Skin epidermis (tissue), 12 donors: ENCODE data around the gene RCOR2.

ENCODE experiments used
- H3K27ac ChIP-seq, 21 experiments: fragments of 200-600 bp; sonication (generic) in 11 of 21; one replicate each; pipeline ENCODE4 v1.5.0; 2020; ENCODE audit warnings: mild to moderate bottlenecking in 3 of 21, inconsistent platforms in 2 of 21, moderate library complexity in 2 of 21
- H3K4me3 ChIP-seq, 7 experiments: fragments of 200-600 bp; sonication (generic) in 2 of 7; one replicate each; pipeline ENCODE4 v1.5.0; 2020; ENCODE audit warnings: inconsistent platforms in 2 of 7, mild to moderate bottlenecking in 2 of 7, moderate library complexity in 1 of 7

RCOR2 gene

DNA sequence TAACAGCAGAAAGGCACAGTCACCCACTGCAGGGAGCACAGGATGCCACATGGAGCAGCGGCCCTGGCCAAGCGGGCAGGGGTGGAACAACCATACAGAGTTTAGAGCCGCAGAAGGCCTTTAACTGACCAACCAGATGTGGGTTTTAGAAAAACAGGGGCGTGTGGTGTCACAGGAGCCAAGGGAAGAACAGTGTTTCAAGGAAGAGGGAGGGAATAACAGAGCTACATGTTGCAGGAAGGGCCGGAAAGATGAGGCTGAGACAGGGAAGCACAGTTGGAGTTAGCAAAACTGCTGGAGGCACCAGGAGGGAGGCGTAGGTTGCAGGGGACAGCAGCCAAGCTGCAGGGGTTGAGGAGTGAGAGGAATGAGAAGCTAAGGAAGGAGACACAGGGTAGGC, 14.1 kb upstream of the RCOR2 start:
- Histone ChIP-seq H3K27ac (no peak overlapping the region), H3K4me3 (no peak overlapping the region)

DNA sequence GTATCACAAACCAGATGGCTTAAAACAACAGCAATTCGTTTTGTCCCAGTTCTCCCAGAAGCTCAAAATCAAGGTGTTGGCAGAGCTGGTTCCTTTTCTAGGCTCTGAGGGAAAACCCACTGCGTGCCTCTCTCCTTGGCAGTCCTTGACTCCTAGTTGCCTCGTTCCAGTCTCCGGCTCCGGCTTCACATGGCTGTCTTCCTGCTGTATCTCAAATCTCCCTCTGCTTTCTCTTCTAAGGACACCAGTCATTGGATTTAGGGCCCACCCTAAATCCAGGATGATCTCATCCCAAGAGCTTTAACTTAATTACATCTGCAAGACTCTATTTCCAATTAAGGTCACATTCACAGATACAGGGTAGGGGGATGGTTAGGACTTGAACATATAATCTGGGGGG, 12.7 kb upstream of the RCOR2 start:
- no peak overlapping the region for H3K4me3 ChIP-seq
- no peak overlapping the region for H3K27ac ChIP-seq

DNA sequence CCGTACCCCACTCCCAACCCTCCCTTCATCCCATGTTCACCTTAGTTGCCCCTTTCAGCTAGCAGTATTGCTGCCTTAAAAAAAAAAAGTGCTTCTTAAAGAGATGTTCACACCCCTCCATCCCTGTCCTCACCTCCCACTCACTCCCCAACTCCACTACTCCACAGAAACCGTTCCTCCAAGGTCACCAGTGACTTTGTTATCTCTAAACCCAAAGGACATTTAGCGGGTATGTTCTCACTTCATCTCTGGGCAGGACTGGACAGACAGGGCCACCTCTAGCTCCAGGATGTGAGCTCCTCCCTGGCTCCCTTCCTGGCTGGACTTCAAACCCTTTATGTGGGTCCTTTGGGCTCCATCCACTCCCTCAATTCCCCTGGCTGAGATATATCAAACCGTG, 6.4 kb upstream of the RCOR2 start:
- Histone ChIP-seq H3K27ac (no peak overlapping the region), H3K4me3 (no peak overlapping the region)

DNA sequence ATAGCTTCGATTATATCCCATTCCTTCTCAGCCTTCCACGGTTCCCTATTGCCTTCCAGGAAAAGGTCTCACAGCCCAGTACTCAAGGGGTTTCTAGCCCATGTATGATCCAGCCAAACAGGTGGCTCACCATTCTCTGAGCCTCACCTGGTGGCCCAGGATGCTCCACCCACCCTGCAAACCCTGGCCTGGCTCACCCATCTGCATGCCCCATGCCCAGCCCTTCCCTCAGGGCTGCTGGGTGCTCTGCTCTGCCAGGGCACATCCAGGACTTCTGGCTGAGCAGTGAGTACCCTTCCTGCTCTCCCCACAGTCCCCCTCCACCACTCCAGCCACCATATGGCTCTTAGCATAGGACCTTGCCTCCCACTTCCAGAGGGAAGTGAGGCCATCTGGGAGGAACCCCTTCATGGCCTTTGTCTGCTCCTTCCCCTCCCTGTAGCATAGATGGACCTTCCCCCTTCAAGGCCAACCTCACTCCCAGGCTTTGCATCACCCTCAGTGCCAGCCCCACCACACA, 5.8 kb upstream of the RCOR2 start:
- H3K4me3 ChIP-seq, result no peak overlapping the region
- no peak overlapping the region for H3K27ac ChIP-seq

DNA sequence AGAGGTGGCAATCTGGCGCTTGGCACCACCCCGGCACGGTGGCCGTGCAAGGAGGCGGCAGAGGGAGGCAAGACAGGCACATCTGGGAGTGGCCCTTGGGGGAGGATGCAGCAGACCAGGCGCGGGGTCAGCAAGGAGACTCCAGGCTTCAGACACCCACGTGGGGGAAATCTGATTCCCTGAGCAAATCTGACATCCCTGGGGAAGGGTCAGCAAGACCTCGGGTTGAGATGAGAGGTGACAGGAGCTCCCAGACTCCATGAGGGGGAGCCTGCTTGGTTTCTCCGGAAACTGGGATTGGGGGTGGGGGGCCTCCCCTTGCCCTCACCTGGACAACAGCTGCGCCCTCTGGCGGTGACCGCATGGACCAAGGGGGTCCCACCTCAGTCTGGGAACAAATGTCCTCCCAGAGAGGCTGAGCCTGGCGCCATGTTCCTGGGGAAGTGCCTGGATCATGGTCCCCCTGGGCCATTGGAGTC, 4.0 kb upstream of the RCOR2 start:
- no peak overlapping the region for H3K4me3 ChIP-seq
- no peak overlapping the region for H3K27ac ChIP-seq

DNA sequence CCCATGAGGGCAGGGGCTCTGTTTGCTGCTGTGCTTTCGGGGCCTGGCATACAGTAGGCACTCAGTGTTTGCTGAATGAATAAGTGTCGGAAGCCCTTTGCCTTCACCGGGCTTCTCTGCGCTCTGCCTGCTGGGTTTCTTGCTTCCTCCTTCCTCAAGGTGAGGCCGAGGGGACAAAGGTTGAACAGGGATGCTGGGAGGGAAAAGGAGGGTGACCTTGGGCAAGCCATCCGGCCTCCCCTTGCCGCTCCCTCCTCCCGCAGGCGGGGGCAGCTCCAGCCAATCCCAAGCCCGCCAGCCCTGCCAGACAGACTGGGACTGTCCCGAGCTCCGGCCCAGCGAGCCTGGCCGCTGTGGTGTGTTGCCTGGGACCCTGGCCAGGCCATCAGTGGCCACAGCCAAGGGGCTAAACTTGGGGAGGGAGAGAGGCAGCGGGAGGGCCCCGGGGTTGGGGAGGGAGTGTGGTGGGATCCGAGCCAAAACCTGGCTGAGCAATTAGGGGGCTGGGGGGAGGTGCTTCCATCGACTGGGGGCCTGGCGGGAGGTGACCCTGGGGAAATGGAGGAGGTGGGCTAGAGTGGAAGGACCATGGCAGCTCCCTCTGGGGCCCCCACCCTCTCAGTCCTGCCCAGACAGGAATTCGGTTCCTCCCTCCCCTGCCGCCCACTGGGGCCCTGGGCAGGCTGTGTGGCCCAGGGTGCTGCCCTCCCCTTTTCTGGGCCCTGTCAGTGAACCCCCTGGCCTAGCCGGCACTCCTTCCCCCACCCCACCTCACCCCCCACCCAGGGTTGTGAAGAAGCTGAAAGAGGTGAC, 3.4 kb upstream of the RCOR2 start:
- peak overlapping the region in 2 of 21 experiments; percentile 59 for H3K27ac ChIP-seq
- H3K4me3 ChIP-seq, result no peak overlapping the region

DNA sequence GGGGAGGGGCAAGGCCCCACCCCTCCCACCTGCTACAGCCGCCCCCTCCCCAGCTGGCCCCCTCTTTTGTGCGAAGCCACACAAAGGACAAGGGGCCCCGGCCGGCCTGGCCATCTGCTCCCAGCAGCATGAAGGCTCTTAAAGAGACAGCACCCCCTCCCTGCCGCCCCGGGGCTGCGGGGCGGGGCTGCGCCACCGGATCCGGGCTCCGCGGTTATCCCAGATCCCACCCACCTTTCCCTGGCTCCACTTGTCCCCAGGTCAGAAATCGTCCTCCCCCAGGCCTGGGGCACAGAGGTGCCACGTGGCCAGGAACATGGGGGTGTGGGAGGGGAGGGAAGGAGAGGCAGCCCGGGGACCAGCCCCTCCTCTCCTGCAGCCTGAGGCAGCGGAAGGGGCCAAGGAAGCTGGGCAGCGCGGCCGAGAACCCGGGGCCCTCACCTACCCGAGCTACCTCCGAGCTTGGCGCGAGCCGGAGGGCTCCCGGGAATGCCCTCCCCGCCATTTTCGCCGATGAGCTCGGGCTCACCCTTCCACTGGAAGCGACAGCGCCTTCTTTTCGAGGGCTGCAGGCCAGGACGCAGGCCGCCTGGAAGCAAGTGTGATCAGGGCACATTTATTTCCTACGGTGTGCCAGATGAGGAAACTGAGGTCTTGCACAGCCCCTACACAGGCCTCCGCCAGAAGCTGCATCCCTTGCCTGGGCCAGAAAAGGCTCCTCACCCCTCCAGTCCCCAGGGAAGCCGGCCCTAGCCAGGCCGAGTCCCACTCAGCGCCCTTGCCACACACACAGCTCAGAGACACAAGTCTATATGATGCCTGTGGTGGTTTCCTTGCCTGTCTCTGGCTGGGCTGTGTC, 2.5 kb upstream of the RCOR2 start:
- Histone ChIP-seq H3K4me3 (peak overlapping the region in 5 of 7 experiments; percentile 7 to 34 (median 22)), H3K27ac (peak overlapping the region in 14 of 21 experiments; percentile 5 to 68 (median 32))

DNA sequence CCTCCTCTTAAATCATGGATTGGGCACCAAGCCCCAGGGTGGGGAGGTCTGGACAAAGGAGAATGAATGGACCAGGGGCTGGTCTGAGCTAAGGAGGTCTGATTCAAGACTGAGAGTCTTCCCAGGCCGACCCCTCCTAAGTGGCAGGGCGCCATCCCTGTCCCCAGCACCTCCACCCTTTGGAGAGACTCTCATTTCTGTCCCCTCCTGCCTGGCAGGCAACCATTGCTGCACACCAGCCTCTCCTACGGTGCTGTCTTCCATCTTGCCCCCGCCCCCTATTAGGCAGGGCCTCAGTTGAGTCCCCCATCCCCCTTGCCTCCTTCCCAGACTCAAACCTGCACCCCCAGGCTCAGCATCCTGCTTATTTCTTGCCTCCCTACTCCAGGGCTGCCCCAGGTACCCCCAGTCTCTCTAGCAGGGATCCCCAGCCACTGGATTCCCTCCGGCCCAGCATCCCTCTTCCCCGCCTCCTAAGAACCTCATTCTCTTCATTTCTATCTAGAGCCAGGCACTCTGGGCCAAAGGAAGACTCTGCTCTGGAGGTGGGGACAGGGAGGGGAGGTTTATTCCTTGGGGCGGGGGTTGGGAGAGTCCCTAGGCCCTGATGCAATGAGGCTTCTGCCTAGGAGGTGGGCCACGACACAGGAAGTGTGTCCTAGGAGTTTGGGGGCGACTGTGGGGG, 1.7 kb upstream of the RCOR2 start:
- peak overlapping the region in 3 of 7 experiments; percentile 22 to 34 (median 28) for H3K4me3 ChIP-seq
- peak overlapping the region in 16 of 21 experiments; percentile 1 to 71 (median 47) for H3K27ac ChIP-seq

DNA sequence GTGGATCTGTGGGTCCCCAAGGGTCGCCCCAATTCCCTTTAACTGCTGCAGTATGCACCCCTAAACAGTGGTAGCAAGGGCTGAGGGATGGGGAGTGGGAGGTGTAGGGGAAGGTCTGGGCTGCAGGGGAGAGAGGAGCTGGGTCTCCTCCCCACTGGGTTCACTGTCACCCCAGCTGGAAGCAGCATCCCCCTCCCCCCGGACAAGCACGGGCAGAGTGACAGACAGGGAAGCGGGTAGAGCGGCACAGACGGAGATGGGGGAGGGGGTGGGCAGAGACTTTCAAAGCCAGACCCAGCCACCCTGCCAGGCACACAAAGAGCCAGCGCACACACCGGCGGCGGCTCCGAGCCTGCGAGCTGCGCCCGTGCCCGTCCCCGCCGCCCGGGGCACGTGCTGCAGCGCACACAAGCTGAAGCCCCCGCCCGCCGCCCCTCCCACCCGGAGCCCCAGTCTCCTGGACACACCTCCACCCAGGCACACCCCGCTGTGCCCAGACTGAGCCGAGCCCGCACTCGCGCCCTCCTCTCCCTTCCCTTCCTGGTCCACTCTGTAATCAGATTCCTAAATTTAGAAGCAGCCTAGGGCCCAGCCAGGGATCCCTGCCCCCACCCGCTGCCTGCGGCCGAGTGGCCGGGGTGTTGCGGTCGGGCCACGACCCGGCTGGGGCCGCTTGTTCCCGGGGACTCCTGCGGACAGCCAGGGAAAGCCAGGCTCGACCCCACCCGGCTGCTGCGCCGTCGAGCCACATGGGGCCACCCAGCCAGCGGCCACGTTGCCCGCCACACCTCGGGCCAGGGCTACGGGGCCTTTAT, 935 bp upstream of the RCOR2 start:
- peak overlapping the region in 19 of 21 experiments; percentile 1 to 73 (median 59) for H3K27ac ChIP-seq

DNA sequence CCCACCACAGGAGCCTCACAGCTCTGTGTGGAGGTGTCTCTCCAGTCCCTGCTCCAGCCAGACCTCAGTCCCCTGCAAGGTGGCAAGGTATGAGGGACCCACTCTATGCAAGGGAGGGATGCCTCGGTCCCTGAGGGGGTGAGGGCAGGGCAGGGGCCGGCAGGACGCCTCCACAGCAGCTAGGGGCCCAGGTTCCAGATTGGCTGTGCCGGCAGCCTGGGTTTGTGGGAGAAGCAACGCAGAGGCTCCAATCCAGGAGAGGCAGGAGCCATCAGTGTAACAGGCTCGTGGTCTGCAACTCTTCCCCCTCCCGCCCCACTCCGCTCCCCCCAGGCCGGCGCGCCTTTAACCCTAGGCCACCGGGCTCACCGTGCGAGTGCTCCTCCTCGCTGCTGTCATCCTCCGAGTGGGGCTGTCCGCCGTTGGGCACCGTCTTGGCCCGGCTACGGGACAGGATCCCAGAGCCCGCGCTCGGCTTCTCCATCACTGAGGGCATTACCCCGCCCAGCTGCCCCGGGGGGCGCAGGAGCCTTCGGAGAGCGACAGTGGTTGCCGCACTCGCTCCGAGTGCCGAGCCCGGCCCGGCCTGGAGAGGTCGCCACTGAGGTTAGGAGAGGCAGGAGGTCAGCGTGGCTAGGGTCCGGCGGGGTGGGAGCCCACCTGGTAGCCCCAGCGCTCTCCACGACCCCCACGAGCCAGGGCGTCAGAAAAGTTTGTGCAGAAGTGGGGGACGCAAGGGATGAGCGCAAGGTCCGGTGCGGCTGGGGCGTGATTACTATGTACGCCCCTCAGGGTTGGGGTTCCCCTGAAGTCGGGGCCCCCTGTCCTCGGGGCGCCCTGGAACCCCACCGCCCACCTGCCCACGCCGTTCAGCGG, 765 bp downstream of the RCOR2 start:
- H3K4me3 ChIP-seq, result peak overlapping the region; percentile 28 to 50 (median 41)
- H3K27ac ChIP-seq, result peak overlapping the region in 2 of 21 experiments; percentile 3 to 20

More for the DNA sequence above, 935 bp upstream of the RCOR2 start:
- peak overlapping the region; percentile 28 to 50 (median 41) for H3K4me3 ChIP-seq

DNA sequence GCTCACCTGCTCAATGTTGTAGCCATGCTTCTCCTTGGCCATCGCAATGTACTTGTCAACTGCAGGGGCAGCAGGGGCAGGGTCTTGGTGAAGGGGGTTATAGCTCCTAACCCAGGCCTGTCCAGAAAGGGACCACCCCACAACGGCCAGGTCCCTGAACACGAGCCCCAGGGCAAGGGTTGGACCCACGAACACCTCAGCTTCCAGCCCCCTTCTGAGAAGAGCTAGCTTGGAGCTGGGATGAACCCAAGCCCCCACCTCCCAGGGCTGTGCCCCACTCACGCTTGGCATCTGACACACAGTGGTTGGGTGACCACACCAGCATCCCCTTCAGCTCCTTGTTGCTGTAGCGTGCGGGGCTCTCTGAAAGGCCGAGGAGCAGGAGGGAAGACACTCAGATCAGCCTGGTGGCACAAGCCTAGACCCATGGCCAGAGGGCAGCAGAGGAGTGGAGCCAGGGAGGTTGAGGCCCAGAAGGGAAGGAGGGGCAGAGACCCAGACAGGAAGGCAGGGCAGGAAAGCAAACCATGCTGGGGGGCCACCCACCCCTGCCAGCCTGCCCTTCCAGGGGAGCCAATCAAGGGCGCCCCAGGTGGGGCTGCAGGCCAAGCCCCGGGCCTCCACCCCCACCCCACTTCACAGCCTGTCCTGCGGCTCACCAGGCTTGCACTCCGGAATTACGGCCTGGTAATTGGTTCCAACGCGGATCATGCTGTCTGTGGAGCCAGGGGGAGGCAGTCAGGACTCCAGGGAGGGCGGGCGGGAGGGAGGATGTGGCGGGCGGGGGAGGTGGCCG, 1.9 kb downstream of the RCOR2 start:
- Histone ChIP-seq H3K4me3 (no peak overlapping the region), H3K27ac (no peak overlapping the region)

DNA sequence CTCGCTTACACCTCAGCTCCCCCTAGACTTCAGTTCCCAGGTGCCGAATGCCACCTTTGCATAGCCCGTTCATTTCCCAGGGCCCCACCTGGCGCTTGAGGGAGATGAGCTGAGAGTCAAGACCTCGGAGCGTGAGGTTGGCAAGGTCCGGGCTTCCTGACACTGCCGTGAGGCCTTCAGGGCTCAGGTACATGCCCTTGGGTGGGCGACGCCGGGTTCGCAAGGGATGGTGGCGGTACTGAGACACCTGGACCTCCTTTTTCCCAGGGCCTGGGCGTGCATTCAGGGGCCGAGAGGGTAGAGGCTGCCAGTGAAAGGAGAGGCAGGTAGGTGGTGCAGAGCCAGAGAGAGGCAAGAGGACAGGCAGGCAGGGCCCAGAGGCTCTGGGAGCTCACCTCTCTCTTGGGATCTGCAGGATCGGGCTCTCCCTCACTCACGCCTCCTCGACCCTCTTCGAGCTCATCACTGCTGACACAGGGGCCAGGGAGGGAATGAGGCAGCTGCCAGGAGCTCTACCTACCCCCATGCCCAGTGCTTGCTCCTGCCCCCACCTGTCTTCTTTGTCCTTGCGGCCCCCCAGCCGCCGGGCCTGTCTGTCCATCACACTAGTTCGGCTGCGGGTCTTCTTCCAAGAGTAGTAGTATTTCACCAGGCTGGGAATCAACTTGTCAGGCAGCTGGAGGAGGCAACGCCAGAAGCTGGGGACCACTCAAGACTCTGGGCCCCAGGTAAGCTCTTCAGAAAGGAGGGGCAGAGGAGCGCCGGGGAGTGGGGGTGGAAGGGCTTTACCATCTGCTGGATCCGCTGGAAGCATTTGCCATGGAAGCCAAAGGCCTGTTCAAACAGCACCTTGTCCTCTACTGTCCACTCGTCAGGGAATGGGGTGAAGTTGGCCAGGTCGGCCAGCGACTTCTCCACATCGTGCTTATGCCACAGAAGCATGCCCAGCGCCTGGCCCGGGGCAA, 2.8 kb downstream of the RCOR2 start:
- no peak overlapping the region for H3K27ac ChIP-seq
- no peak overlapping the region for H3K4me3 ChIP-seq

DNA sequence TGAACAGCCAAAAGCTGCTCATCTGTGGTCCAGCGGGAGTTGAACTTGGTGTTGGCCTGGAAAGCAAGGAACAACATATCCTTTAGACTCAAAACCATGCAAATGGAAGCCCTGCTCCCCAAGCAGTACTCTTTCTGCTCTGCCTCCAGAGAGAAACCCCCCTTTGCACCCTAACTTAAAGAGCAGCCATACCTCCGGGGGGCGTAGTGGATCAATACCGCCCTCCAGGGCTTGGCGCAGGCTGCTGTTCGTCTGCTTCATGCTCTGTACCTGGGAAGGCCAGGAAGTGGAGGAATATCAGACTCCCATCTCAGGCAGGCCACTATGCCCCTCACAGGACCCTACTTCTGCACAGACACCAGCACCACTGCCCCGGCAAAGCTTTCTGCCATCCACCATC, 4.3 kb downstream of the RCOR2 start:
- Histone ChIP-seq H3K4me3 (no peak overlapping the region), H3K27ac (no peak overlapping the region)

DNA sequence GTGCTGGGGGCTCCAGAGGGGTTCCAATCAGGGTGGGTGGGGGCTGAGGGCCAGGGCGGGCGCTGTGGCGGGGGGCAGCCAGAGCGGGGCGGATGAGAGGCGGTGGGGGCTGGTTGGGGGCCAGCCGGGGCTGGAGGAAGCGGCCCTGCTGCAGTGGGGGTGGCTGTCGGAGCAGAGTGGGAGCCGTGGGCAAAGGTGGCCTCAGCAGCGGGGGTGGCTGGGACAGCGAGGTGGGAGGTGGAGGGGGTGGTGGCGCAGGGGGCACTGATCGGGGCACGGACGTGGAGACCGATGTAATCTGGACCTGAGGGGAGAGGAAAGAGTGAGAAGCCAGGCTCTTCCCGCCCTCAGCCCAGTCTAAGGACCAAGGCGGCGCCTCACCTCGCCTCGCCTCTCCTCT, 5.1 kb downstream of the RCOR2 start:
- no peak overlapping the region for H3K27ac ChIP-seq
- no peak overlapping the region for H3K4me3 ChIP-seq

DNA sequence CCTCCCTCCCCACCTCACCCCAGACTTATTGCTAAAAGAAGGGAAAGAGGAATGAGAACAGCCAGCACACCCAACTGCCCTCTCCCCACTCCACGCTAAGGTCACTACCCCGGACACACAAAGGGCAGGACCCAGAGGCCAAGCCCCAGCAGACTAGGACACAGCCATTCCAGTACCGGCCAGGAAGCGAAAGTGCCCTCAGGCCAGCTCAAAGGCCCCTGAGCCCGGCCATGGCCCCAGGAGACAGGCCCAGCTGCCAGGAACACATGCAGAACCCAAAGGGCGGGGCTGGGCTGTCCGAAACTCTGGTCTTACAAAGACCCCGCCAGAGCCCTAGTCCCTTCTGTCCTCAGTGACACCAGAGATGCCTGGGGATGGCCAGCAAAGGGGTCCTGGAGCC, 5.5 kb downstream of the RCOR2 start:
- no peak overlapping the region for H3K4me3 ChIP-seq
- no peak overlapping the region for H3K27ac ChIP-seq

DNA sequence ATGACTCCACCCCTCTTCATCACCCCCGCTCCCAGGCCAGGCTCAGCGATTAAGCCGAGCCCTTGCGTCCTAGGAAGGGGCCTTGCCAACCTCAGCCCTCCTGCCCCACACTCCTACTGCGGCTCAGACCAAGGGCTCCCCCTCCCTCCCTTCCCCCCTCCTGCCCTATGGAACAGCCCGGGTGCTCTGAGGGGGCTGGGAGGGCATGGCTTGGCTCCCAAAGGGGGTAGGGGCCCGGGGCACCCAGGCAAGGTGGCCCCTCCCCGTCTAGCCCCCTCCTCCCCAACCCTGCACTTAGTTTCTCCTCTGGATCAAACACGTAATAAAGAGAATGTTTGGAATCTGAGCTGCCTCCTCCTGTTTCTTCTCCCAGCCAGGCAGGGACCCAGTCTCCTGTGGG, 6.3 kb downstream of the RCOR2 start:
- no peak overlapping the region for H3K27ac ChIP-seq

More for the DNA sequence above, 6.3 kb downstream of the RCOR2 start:
- H3K4me3 ChIP-seq, result no peak overlapping the region
